ENCODE data around the gene WASF1. TPM values are rescaled to one million over a fixed set of nuclear protein-coding genes. Genes with fewer than 3 reads are reported as not detected.

WASF1 gene
- total RNA-seq (20.9 and 23.2 TPM in 2 replicates), polyA plus RNA-seq (26.0 and 27.5 TPM in 2 replicates), polyA minus RNA-seq (11.5 and 15.3 TPM in 2 replicates), Bru-seq, nascent RNA (percentile 75 among the genes with signal in this experiment), BruChase-seq, experiment 1, labeled RNA remaining after a 6-hour chase (percentile 72 among the genes with signal in this experiment), BruChase-seq, experiment 2, labeled RNA remaining after a 2-hour chase (percentile 72 among the genes with signal in this experiment)
- 25.3 and 27.1 TPM in 2 replicates for polyA plus RNA-seq (2011; cell fraction: cytosol; rRNA removed)
- polyA plus RNA-seq (2011; cell fraction: nucleus; rRNA removed), result 20.0 and 21.4 TPM in 2 replicates
- polyA plus RNA-seq (2012), result 16.4 and 20.3 TPM in 2 replicates
- 9.3 TPM for polyA minus RNA-seq (2011; cell fraction: cytosol; rRNA and poly(A)+ RNA removed)
- 16.9 and 19.0 TPM in 2 replicates for polyA minus RNA-seq (2011; cell fraction: nucleus; rRNA and poly(A)+ RNA removed)
- long read RNA-seq, transcript WASF1-202 (10 exons, 3,075 nt), result minor isoform, 8 of 76 reads
- long read RNA-seq, transcript WASF1-205 (9 exons, 2,675 nt), result major isoform, 40 of 76 reads
- long read RNA-seq, partial matches to known transcripts, result 6 of 76 reads
- long read RNA-seq, other reads (novel, unspliced or antisense), result 18 of 76 reads

DNA sequence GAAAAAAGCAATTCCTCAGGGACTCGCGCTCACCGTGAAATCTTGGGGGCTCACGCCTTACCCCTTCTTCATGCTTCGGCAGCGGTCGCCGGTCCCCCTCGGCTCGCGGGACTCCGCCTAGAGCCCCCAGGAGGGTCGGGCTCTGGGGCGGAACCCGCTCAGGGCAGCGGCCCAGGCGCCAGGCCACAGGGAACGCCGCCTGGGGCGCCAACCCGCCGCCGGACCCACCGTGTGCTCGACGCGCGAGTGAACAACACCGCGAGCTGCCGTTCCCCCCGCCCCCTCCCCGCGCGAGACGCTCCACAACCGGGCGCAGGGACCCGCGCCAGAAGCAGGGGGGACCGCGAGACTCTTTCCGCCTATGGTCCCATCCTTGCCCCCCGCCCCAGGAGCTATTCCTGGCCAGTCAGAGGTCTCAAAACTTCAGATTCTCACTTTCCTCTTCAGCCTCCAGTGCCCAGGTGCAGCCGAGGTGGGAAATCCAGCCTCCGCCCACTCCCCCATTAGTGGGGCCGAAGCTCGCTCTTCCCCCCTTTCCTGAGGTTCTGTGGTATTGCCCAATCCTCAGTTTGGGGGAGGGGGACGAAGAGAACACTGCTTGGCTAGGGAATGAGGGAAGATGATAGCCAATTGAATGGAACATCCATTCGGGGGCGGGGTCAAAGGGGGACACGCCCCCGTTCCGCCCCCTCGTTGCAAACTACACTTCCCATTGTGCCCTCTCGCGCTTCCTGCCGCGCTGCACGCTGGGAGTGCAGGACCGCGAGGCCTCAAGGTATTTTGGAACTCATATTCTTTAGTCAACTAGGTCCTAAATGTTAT is at the start of gene WASF1:
Gene WASF1, minus strand, starts transcription at position 265 of the 822 bp plus-strand sequence. CDS start 52,069 bp downstream, outside the sequence.
- Histone ChIP-seq H3K4me1 (ENCODE audit: control insufficient read depth, extremely low read depth, insufficient read depth, low read length) (peaks cover 30% of the 10 kb centered on the region), H3K79me2 (ENCODE audit: control insufficient read depth, insufficient read depth, low read length) (peaks cover 49% of the 10 kb centered on the region), H3K4me2 (ENCODE audit: insufficient read depth, low read length) (peak within 1 kb of the TSS; percentile 87), H3K9ac (replicated peaks; ENCODE audit: extremely low read depth, insufficient read depth, low read length) (peak within 1 kb of the TSS; percentile 95), H2AFZ (ENCODE audit: low read depth, low read length) (peak within 1 kb of the TSS; percentile 85), H3K9me1 (replicated peaks; ENCODE audit: control insufficient read depth, extremely low read depth, insufficient read depth, low read length) (no peaks in the 10 kb centered on the region), H3K27me3 (ENCODE audit: control insufficient read depth in 2 of 2, insufficient read depth in 2 of 2, low read length in 2 of 2) (no peaks in the 10 kb centered on the region), H3K9me3 (replicated peaks; ENCODE audit: control insufficient read depth, insufficient read depth, low read length) (no peaks in the 10 kb centered on the region), H3K4me3 (replicated peaks in 1 of 3; ENCODE audit: insufficient read depth in 1 of 3, low read depth in 1 of 3, low read length in 3 of 3) (peak within 1 kb of the TSS; percentile 61 to 94 (median 92)), H3K27ac (ENCODE audit: insufficient read depth, low read depth, low read length) (peak within 1 kb of the TSS; percentile 87), H4K20me1 (replicated peaks; ENCODE audit: control insufficient read depth, extremely low read depth, insufficient read depth, low read length) (peaks cover 6% of the 10 kb centered on the region), H3K36me3 (ENCODE audit: control insufficient read depth in 2 of 2, extremely low read depth in 1 of 2, insufficient read depth in 2 of 2, low read length in 2 of 2) (no peaks in the 10 kb centered on the region)
- no TSS peak for BruUV-seq (replicated peaks)
- ChIA-PET CTCF (interaction anchor here (0.8 to 2.4 kb wide), 10 partner anchors 9 to 212 kb away, joined by 3 to 24 read pairs (median 6); no protein-coding TSS in a partner anchor), POLR2A (interaction anchor here (0.8 to 1.1 kb wide), 3 partner anchors 18 to 695 kb away, joined by 3 to 8 read pairs (median 3); partner anchors contain the start of gene AMD1)
- DNase-seq (ENCODE audit: low read depth, low spot score), result peak; percentile 99
- TF ChIP-seq EZH2 (IDR thresholded peaks at IDR 0.05; ENCODE audit: borderline replicate concordance, low read depth, low read length, severe bottlenecking) (no peak), POLR2A (IDR thresholded peaks at IDR 0.05; ENCODE audit: low read depth, low read length) (peak; percentile 63), FOS (IDR thresholded peaks at IDR 0.05; ENCODE audit: borderline replicate concordance, insufficient read depth, low read length) (no peak), POLR2AphosphoS5 (IDR thresholded peaks at IDR 0.05; ENCODE audit: insufficient read depth, low read depth, low read length) (peak; percentile 80), MYC (IDR thresholded peaks at IDR 0.05; ENCODE audit: low read depth, low read length) (peak; percentile 73), MAX (IDR thresholded peaks at IDR 0.05; ENCODE audit: insufficient read depth, insufficient read length) (peak; percentile 29), JUN (IDR thresholded peaks at IDR 0.05; ENCODE audit: borderline replicate concordance, insufficient read depth, insufficient read length, low read depth) (no peak), GATA2 (IDR thresholded peaks at IDR 0.05; ENCODE audit: insufficient read depth, insufficient read length, low read depth, low read length) (no peak)
- TF ChIP-seq, protein P1, sequence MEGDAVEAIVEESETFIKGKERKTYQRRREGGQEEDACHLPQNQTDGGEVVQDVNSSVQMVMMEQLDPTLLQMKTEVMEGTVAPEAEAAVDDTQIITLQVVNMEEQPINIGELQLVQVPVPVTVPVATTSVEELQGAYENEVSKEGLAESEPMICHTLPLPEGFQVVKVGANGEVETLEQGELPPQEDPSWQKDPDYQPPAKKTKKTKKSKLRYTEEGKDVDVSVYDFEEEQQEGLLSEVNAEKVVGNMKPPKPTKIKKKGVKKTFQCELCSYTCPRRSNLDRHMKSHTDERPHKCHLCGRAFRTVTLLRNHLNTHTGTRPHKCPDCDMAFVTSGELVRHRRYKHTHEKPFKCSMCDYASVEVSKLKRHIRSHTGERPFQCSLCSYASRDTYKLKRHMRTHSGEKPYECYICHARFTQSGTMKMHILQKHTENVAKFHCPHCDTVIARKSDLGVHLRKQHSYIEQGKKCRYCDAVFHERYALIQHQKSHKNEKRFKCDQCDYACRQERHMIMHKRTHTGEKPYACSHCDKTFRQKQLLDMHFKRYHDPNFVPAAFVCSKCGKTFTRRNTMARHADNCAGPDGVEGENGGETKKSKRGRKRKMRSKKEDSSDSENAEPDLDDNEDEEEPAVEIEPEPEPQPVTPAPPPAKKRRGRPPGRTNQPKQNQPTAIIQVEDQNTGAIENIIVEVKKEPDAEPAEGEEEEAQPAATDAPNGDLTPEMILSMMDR (IDR thresholded peaks at IDR 0.05; ENCODE audit: extremely low read depth in 1 of 2, insufficient read depth in 1 of 2, low read depth in 1 of 2, low read length in 2 of 2), result no peak
- peak; percentile 97 for FAIRE-seq
- dilution Hi-C loops (cut with MboI; ENCODE audit: extremely low pct_ligation_motif_present, low sequenced_read_pairs), result no loop called here
- intact Hi-C loops (cut with micrococcal nuclease), result loop anchor here (1.0 to 10.0 kb wide), 6 partner anchors 84 to 1615 kb away; partner anchors contain the start of genes AK9, CD164, CDK19 and FIG4
